Measurements from ENCODE around the gene ANXA6. TPM values are rescaled to one million over a fixed set of nuclear protein-coding genes. Genes with fewer than 3 reads are reported as not detected.

Gene ANXA6
- total RNA-seq, 8 experiments from 2014 or later, result 21.2 to 409 (median 60.1) TPM

DNA sequence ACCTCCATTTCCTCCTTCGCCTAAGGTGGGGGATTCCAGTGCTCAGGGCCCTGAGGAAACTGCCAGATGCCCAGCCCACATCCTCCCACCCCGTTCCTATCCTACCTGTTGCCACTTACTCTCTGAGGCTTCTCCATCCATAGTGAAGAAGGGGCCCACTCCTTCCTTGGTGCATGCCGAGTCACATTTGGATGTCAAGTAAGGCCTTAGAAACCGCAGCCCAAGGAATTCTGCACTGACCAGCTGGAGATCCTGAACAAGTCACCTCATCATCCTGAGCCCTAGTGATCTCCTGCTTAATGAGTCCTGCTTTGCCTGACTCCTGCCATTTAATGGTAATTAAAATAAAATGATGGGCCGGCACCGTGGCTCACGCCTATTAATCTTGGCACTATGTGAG, 70.1 kb downstream of the ANXA6 start:
- Histone ChIP-seq H3K27ac (no peak overlapping the region), H3K4me3 (no peak overlapping the region), H3K4me1 (replicated peaks in 1 of 2) (peaks cover under 1% of the 10 kb centered on the region in 2 donors)
- 87 to 100% (median 97%) methylated on average over 1 to 6 of the region's 7 CpGs; no CpG with 5 or more reads in 5 of the 10 experiments for WGBS, 10 experiments
- ATAC-seq (replicated peaks in 6 of 8), result no peak
- in situ Hi-C loops (cut with MboI; ENCODE audit: low pct_unique_long_range_greater_than_20kb in 2 of 9, low sequenced_read_pairs in 9 of 9, unreplicated experiment in 9 of 9), result no loop called here

DNA sequence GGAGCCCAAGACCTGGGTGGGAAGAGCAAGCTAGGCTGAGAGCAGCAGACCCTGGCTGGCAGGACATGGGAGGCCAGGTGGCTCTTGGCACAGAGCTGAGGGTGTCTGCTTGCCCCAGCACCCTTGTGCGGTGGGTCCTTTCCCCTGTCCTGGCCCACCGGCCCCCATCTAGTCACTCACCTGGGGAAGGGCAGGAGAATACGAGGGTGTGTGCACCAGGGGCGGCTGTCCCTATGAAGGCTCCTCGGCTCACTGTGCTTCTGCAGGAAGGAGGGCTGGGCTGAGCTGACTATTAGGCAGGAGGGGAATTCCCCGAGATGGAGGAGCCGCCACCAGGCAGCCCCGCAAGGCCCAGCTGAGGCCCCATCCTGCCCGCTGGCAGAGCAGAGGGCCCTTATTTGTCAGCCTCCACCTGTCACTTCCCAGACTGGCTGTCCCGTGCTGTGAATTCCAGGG, 70.6 kb downstream of the ANXA6 start:
- H3K4me1 ChIP-seq (replicated peaks in 1 of 2), result peaks cover 4 to 6% of the 10 kb centered on the region in 2 donors
- ATAC-seq (replicated peaks in 6 of 8), result peak in 6 of 8 experiments; percentile 21 to 68 (median 36)
- 60 to 83% (median 65%) methylated on average over 1 to 5 of the region's 10 CpGs; no CpG with 5 or more reads in 7 of the 10 experiments for WGBS, 10 experiments
- H3K27ac ChIP-seq, result no peak overlapping the region
- no peak overlapping the region for H3K4me3 ChIP-seq
- in situ Hi-C loops (cut with MboI; ENCODE audit: low pct_unique_long_range_greater_than_20kb in 2 of 9, low sequenced_read_pairs in 9 of 9, unreplicated experiment in 9 of 9), result no loop called here

GRCh38 chr5:151086192-151086869, 71.2 kb downstream of the ANXA6 start:
- H3K4me1 ChIP-seq (replicated peaks in 1 of 2), result peaks cover 8% of the 10 kb centered on the region in 2 donors
- no peak overlapping the region for H3K4me3 ChIP-seq
- 50 to 100% (median 83%) methylated on average over 1 to 3 of the region's 6 CpGs; no CpG with 5 or more reads in 2 of the 10 experiments for WGBS, 10 experiments
- ATAC-seq (replicated peaks in 6 of 8), result no peak
- H3K27ac ChIP-seq, result no peak overlapping the region
- in situ Hi-C loops (cut with MboI; ENCODE audit: low pct_unique_long_range_greater_than_20kb in 2 of 9, low sequenced_read_pairs in 9 of 9, unreplicated experiment in 9 of 9), result no loop called here

DNA sequence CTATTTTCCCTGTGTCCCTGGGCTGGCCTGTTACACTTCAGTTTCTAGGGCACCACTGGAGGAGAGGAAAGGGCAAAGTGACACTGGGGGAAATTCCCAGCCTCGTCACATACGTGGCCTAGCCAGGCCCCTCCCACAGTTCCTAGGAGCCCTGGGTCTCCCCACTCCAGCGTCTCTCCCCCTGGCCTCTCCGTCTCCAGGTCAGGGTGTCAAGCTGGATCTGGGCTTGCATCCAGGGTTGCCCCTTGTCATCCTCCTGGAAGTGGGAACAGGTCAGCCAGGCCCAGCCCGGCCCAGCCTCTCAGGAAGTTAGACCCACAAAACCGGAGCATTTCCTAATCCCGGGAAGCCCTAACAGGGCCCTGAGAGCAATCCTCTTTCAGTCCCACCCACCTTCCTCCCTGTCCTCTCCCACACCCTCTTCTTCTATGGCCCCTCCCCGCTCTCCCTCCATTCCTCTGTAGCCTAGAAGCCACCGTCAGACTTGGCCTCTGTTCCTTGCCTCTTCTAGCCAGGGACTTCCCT, 72.0 kb downstream of the ANXA6 start:
- Histone ChIP-seq H3K4me1 (replicated peaks in 1 of 2) (peaks cover 8% of the 10 kb centered on the region in 2 donors), H3K27ac (no peak overlapping the region), H3K4me3 (no peak overlapping the region)
- ATAC-seq (replicated peaks in 6 of 8), result peak in 1 of 8 experiments; percentile 31
- WGBS, 10 experiments, result 10 to 65% (median 25%) methylated on average over 1 to 4 of the region's 9 CpGs; no CpG with 5 or more reads in 5 of the 10 experiments
- in situ Hi-C loops (cut with MboI; ENCODE audit: low pct_unique_long_range_greater_than_20kb in 2 of 9, low sequenced_read_pairs in 9 of 9, unreplicated experiment in 9 of 9), result no loop called here

- in situ Hi-C loops (cut with MboI; ENCODE audit: low pct_unique_long_range_greater_than_20kb in 2 of 9, low sequenced_read_pairs in 9 of 9, unreplicated experiment in 9 of 9), result no loop called here
- Histone ChIP-seq H3K4me1 (replicated peaks in 1 of 2) (peaks cover 8 to 12% of the 10 kb centered on the region in 2 donors), H3K27ac (no peak overlapping the region), H3K4me3 (no peak overlapping the region)
- 83 to 100% (median 100%) methylated on average over 1 to 7 of the region's 7 CpGs; no CpG with 5 or more reads in 1 of the 10 experiments for WGBS, 10 experiments
- ATAC-seq (replicated peaks in 6 of 8), result no peak
These were observed 73.2 kb downstream of the ANXA6 start for GRCh38 chr5:151084363-151084762.

DNA sequence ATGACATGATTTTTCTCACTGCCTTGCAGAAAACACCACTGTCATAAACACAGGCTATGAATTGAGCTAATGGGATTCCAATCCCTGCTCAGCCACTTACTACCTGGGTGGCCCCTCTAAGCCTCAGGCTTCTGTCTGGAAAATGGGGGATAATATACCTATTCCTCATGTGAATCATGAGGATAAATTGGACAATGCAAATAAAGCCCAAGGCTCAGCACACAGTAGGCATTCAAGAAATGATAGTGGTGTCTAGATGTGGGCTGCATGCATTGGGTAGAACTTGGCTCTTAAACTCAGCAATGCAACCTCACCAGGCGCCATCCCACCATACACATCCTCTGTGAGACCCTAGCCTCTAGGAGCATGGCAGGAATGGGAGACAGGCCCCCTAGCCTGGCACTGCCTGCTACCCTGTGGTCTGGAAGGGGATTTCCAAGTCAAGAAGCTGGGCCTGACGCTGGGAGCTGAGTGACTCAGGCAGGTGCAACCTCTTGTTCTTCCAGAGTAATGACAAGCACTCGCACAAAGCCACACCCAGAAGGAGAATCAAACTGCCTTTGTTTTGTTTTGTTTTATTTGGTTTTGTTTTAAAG, 74.4 kb downstream of the ANXA6 start:
- no peak for ATAC-seq (replicated peaks in 6 of 8)
- H3K4me3 ChIP-seq, result no peak overlapping the region
- no peak overlapping the region for H3K27ac ChIP-seq

DNA sequence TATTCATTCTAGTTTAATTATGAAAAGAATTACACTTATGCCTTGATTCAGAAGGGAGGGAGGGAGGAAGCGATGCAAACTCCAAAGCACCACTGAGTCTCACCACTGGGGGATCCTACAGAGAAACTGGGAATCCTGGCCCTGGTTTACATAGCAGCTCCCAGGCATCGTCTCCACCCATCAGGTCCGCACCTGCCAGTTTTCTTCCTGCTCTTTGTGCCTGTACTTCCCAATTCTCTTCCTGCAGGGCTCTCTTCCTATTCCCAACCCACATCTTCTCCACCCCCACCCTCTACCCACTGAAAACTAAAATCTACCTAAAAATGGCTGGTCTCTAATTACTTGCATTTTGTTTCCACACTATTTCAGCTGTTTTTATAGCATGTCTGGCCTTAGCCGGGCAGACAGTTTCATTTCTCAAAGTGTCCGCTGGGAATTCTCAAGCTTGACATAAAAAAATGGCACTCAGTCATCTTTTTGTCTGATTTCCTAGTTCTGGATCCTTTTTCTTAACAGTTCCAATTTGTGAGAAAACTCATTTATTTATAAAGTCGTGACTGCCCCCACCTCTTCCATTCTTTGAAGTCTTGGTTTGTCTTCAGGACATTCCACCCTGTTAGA, 75.2 kb downstream of the ANXA6 start:
- no peak for ATAC-seq (replicated peaks in 6 of 8)
- in situ Hi-C loops (cut with MboI; ENCODE audit: low pct_unique_long_range_greater_than_20kb in 2 of 9, low sequenced_read_pairs in 9 of 9, unreplicated experiment in 9 of 9), result no loop called here
- peak overlapping the region in 3 of 5 donors; percentile 70 to 99 (median 96) for H3K4me3 ChIP-seq
- WGBS, 10 experiments, result 39 to 100% (median 74%) methylated on average over 1 to 6 of the region's 6 CpGs; no CpG with 5 or more reads in 2 of the 10 experiments
- peaks cover 12% of the 10 kb centered on the region in 2 donors for H3K4me1 ChIP-seq (replicated peaks in 1 of 2)
- H3K27ac ChIP-seq, result no peak overlapping the region

More for the DNA sequence above, 74.4 kb downstream of the ANXA6 start:
- 20 to 89% (median 80%) methylated on average over 1 to 3 of the region's 3 CpGs; no CpG with 5 or more reads in 5 of the 10 experiments for WGBS, 10 experiments
- in situ Hi-C loops (cut with MboI; ENCODE audit: low pct_unique_long_range_greater_than_20kb in 2 of 9, low sequenced_read_pairs in 9 of 9, unreplicated experiment in 9 of 9), result no loop called here
- peaks cover 12% of the 10 kb centered on the region in 2 donors for H3K4me1 ChIP-seq (replicated peaks in 1 of 2)

DNA sequence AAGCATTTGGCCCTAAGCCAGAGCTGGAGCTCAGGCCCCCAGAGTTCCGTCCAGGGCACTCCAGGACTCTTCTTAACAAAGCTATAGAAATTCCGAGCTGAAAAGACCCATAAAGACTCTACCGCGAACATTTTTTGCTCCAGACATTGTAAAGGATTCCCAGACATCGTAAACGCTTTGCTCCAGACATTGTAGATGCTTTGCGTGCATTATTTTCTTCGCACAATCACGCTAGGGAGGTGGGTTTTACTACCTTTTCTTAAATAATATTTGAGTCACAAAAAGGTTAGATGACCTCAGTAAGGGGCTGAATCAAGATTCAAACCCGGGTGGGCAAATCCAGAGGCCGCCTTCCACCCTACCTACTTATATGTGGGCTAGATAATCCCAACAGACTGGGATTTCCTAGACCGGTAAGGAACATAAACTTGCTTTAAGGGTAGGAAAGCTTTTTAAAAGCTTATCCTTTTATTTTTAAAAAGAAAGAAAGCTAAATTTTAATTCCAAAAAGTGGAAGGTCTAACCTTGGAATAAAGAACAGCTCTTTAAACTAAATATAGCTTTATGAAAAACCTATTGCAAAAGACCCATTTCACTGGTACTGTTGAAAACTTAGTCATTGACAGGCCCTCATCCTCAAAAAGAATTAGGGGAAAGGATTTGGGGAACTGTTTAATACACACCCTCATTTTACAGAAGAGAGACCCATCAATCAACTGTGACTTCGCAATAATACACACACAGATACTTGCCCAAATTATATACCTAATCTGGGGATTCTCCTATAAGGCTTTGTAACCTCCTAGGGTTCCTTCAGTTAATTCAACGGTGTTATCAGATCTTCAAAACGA, 75.9 kb downstream of the ANXA6 start:
- ATAC-seq (replicated peaks in 6 of 8), result no peak
- in situ Hi-C loops (cut with MboI; ENCODE audit: low pct_unique_long_range_greater_than_20kb in 2 of 9, low sequenced_read_pairs in 9 of 9, unreplicated experiment in 9 of 9), result no loop called here
- 19 to 40% (median 25%) methylated on average over 1 to 12 of the region's 15 CpGs; no CpG with 5 or more reads in 1 of the 10 experiments for WGBS, 10 experiments
- Histone ChIP-seq H3K4me3 (peak overlapping the region; percentile 55 to 99 (median 93)), H3K4me1 (replicated peaks in 1 of 2) (peaks cover 12% of the 10 kb centered on the region in 2 donors), H3K27ac (peak overlapping the region; percentile 93 to 98)

- peak within 1 kb of the TSS; percentile 55 to 99 (median 93) for H3K4me3 ChIP-seq
- H3K27ac ChIP-seq, result peak within 1 kb of the TSS; percentile 93 to 98
- WGBS, 10 experiments, result 0% methylated on average over 3 to 15 of the region's 86 CpGs; no CpG with 5 or more reads in 6 of the 10 experiments
- peaks cover 12% of the 10 kb centered on the region in 2 donors for H3K4me1 ChIP-seq (replicated peaks in 1 of 2)
- peak; percentile 84 to 94 (median 92) for ATAC-seq (replicated peaks in 6 of 8)
- in situ Hi-C loops (cut with MboI; ENCODE audit: low pct_unique_long_range_greater_than_20kb in 2 of 9, low sequenced_read_pairs in 9 of 9, unreplicated experiment in 9 of 9), result no loop called here
These were observed 76.8 kb downstream of the ANXA6 start, which contains the start of gene TNIP1 for GRCh38 chr5:151080613-151081430. TSS of gene TNIP1 (minus strand) at chr5:151081034. CDS start at chr5:151065095, 15,939 bp downstream.

- in situ Hi-C loops (cut with MboI; ENCODE audit: low pct_unique_long_range_greater_than_20kb in 2 of 9, low sequenced_read_pairs in 9 of 9, unreplicated experiment in 9 of 9), result no loop called here
- peak in 3 of 8 experiments; percentile 1 to 6 (median 2) for ATAC-seq (replicated peaks in 6 of 8)
These were observed 77.6 kb downstream of the ANXA6 start for GRCh38 chr5:151079838-151080612.

More at GRCh38 chr5:151079838-151080612, 77.6 kb downstream of the ANXA6 start:
- H3K27ac ChIP-seq, result peak overlapping the region; percentile 93 to 98
- WGBS, 10 experiments, result 0 to 33% (median 9%) methylated on average over 2 to 16 of the region's 21 CpGs
- peak overlapping the region; percentile 55 to 99 (median 93) for H3K4me3 ChIP-seq
- peaks cover 12% of the 10 kb centered on the region in 2 donors for H3K4me1 ChIP-seq (replicated peaks in 1 of 2)
